NB4 (cell line): Measurements from ENCODE around the gene ADGRB3.

ENCODE experiments used
- DNase-seq: peaks from one replicate; pipeline ENCODE4 v3.0.0; 2010; ENCODE audit warnings: low read depth
- H3K4me3 ChIP-seq: one replicate; pipeline ENCODE4 v1.5.1; 2011; ENCODE audit warnings: mild to moderate bottlenecking, low read depth, low read length, moderate library complexity
- CTCF ChIP-seq: IDR thresholded peaks from one replicate; pipeline ENCODE4 v1.5.1; 2012; ENCODE audit warnings: low read depth, low read length
- MAX ChIP-seq: IDR thresholded peaks from 2 replicates; pipeline ENCODE4 v1.6.1; 2011; ENCODE audit warnings: low read depth, low read length
- MYC ChIP-seq: IDR thresholded peaks from 2 replicates; pipeline ENCODE4 v1.6.1; 2011; ENCODE audit warnings: low read depth, low read length
- POLR2A ChIP-seq: IDR thresholded peaks from 2 replicates; pipeline ENCODE4 v1.6.1; 2011; ENCODE audit warnings: mild to moderate bottlenecking; ENCODE audit not compliant: insufficient read length; ENCODE audit errors: extremely low read depth

Gene ADGRB3

GRCh38 chr6:69038841-69039240 lies 403.8 kb downstream of the ADGRB3 start:
- TF ChIP-seq MAX = no peak
- TF ChIP-seq MYC = no peak
- TF ChIP-seq POLR2A = no peak
- no peak for TF ChIP-seq CTCF
- H3K4me3 ChIP-seq = no peak overlapping the region
- DNase-seq = no peak

- TF ChIP-seq MYC = no peak
- no peak for DNase-seq
- no peak overlapping the region for H3K4me3 ChIP-seq
These were observed 407.2 kb downstream of the ADGRB3 start for GRCh38 chr6:69042297-69042696.

- DNase-seq = no peak
- TF ChIP-seq MAX (no peak), CTCF (no peak), POLR2A (no peak), MYC (no peak)
- H3K4me3 ChIP-seq = no peak overlapping the region
These were observed 409.5 kb downstream of the ADGRB3 start for GRCh38 chr6:69044534-69044933.

DNA sequence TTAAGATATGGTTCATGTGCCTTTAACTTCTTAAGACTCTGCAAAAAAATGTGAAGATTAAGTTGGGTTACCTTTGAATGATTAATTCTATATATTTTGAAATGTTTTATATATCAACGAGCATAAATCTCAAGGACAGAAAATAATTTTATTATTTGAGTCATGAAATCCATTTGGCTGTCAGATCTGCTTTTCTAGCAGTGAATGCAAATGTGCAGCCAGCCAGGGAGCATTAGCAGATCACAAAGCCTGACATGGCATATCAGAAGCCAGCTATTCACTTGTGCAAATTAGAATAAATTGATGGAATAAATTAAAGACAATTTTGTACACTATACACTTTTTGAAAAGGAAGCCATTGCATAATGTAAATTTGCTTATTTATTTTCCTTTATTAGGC lies 424.3 kb downstream of the ADGRB3 start:
- no peak overlapping the region for H3K4me3 ChIP-seq
- DNase-seq = no peak
- no peak for TF ChIP-seq MAX
- no peak for TF ChIP-seq POLR2A
- TF ChIP-seq MYC = no peak
- no peak for TF ChIP-seq CTCF

DNA sequence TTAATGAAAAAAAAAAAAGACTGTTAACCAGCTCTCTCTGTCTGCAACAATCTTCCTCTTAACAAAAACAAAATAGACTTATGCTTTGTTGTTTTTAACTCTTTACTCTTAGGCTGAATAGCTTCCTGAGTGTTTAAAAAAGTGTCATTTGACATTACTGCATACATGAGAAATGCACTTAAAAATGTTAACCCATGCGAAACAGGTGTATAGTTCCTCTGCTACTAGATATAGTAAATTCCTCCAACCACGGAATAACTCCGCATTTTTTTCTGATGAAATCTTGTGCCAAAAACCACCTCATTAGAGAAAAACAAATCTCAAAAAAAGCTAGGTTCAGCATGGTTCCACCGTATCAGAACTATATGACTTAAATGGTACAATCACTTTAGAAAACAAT lies 426.0 kb downstream of the ADGRB3 start:
- no peak for DNase-seq
- no peak for TF ChIP-seq CTCF
- TF ChIP-seq MAX = no peak
- TF ChIP-seq POLR2A = no peak
- no peak for TF ChIP-seq MYC
- H3K4me3 ChIP-seq = no peak overlapping the region

- TF ChIP-seq POLR2A (no peak), MAX (no peak), CTCF (no peak), MYC (no peak)
- H3K4me3 ChIP-seq = no peak overlapping the region
These were observed 428.3 kb downstream of the ADGRB3 start for GRCh38 chr6:69063401-69063800.

More at GRCh38 chr6:69063401-69063800, 428.3 kb downstream of the ADGRB3 start:
- no peak for DNase-seq
